ENCODE results near the gene APLF.

The APLF gene

DNA sequence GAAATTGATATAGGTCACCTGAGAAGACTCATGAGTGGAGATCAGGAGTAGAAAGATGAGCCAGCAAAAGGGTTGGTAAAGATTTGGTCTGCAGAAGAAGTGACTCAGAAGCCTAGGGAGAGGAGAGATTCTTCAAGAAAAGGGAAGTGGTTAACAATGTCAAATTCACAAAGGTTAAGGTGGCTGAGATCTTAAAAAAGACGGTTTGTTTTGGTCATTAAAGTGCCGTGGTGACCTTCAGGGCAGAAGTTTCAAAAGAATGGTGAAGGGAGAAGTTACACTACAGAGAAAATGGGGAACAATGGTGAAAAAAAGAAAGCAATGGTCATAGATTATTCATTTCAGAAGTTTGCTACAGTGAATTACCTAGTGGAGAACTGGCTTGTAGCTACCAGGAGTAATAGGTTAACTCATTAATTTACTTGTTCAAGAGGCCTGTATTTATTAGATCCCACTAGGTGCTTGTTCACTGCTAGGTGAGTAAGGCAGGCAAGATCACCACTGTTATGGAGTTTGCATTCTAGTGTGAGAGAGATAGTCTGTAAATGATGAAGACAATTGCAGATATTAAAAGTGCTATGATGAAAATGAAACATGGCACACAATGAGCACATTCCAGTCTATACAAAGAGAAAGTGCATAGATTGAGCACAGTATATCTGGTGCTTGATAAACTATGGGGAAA is 43.3 kb upstream of the APLF start:
- DNase-seq (ENCODE audit: low read depth) = no peak
- no peak overlapping the region for H3K4me3 ChIP-seq (ENCODE audit: low read depth, low read length)
- TF ChIP-seq CTCF (IDR thresholded peaks at IDR 0.05; ENCODE audit: low read depth, low read length, missing control alignments) = no peak
- in situ Hi-C loops (cut with HindIII; ENCODE audit: low sequenced_read_pairs) = no loop called here

- in situ Hi-C loops (cut with HindIII; ENCODE audit: low sequenced_read_pairs) = no loop called here
- H3K4me3 ChIP-seq (ENCODE audit: low read depth, low read length) = no peak overlapping the region
- no peak for DNase-seq (ENCODE audit: low read depth)
- no peak for TF ChIP-seq CTCF (IDR thresholded peaks at IDR 0.05; ENCODE audit: low read depth, low read length, missing control alignments)
These were observed 41.9 kb upstream of the APLF start for GRCh38 chr2:68425503-68425902.

DNA sequence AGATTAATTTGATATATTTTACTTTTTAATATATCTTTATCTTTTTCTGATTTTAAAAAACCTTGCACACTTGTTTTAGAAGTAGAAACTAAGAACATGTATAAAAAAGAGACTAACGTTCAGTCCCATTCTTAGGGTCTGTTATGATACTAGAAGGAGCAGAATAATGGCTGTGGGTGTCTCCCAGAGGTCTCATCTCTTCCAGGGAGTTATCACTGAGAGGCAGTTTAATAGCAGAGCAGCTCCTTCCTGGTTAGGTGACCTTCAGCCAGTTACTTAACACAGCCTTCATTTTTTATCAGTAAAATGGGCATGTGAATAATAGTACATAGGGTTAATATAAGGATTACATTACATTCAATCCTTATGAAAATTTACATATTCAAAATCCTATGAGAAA is 40.9 kb upstream of the APLF start:
- no peak overlapping the region for H3K4me3 ChIP-seq (ENCODE audit: low read depth, low read length)
- TF ChIP-seq CTCF (IDR thresholded peaks at IDR 0.05; ENCODE audit: low read depth, low read length, missing control alignments) = no peak
- no peak for DNase-seq (ENCODE audit: low read depth)
- in situ Hi-C loops (cut with HindIII; ENCODE audit: low sequenced_read_pairs) = no loop called here

GRCh38 chr2:68426848-68427579 is 40.4 kb upstream of the APLF start:
- no peak for TF ChIP-seq CTCF (IDR thresholded peaks at IDR 0.05; ENCODE audit: low read depth, low read length, missing control alignments)
- in situ Hi-C loops (cut with HindIII; ENCODE audit: low sequenced_read_pairs) = no loop called here
- DNase-seq (ENCODE audit: low read depth) = no peak
- H3K4me3 ChIP-seq (ENCODE audit: low read depth, low read length) = no peak overlapping the region

GRCh38 chr2:68428126-68428525 is 39.3 kb upstream of the APLF start:
- no peak overlapping the region for H3K4me3 ChIP-seq (ENCODE audit: low read depth, low read length)
- TF ChIP-seq CTCF (IDR thresholded peaks at IDR 0.05; ENCODE audit: low read depth, low read length, missing control alignments) = no peak
- in situ Hi-C loops (cut with HindIII; ENCODE audit: low sequenced_read_pairs) = no loop called here
- no peak for DNase-seq (ENCODE audit: low read depth)

- in situ Hi-C loops (cut with HindIII; ENCODE audit: low sequenced_read_pairs) = no loop called here
- no peak for DNase-seq (ENCODE audit: low read depth)
- no peak for TF ChIP-seq CTCF (IDR thresholded peaks at IDR 0.05; ENCODE audit: low read depth, low read length, missing control alignments)
- H3K4me3 ChIP-seq (ENCODE audit: low read depth, low read length) = no peak overlapping the region
These were observed 38.6 kb upstream of the APLF start for GRCh38 chr2:68428746-68429145.
